Esophagus (tissue), 2 donors: ENCODE results near the gene TRIM3. TPM values are rescaled to one million over a fixed set of nuclear protein-coding genes. Genes with fewer than 3 reads are reported as not detected.

Experiments used
- polyA plus RNA-seq, 2 donors: library from polyadenylated mRNA; stranded (reverse); fragments of 200-250 nt; gene quantifications; one replicate each; pipeline ENCODE4 v1.2.3, GENCODE V29; 2013
- donor health status: healthy with polysubstance abuse.
- donor health status: Bipolar disorder and iron deficiency.

Gene TRIM3
- polyA plus RNA-seq, 2 donors, result 7.5 to 7.6 TPM

Other genes starting within 250 kb of the TRIM3 start
- gene FHIP1B, start 239.3 kb downstream of the TRIM3 start, polyA plus RNA-seq, result 10 to 100 TPM; 18.6 to 31.7 TPM
- gene CNGA4, start 234.9 kb downstream of the TRIM3 start, polyA plus RNA-seq, result under 1 TPM; 0.06 TPM
- under 1 TPM in 1 of 2 donors, not detected in 1; 0.08 TPM for gene CCKBR, start 214.1 kb downstream of the TRIM3 start, polyA plus RNA-seq
- 10 to 100 TPM; 16.7 to 23.0 TPM for gene CAVIN3, start 153.4 kb downstream of the TRIM3 start, polyA plus RNA-seq
- 10 to 100 TPM; 16.0 to 18.9 TPM for gene SMPD1, start 83.5 kb downstream of the TRIM3 start, polyA plus RNA-seq
- gene APBB1, start 54.8 kb downstream of the TRIM3 start, polyA plus RNA-seq, result 10 to 100 TPM in 1 of 2 donors, 1 to 10 TPM in 1; 7.1 to 12.0 TPM
- gene HPX, start 33.0 kb downstream of the TRIM3 start, polyA plus RNA-seq, result under 1 TPM; 0.26 to 0.55 TPM
- gene ARFIP2, start 7.4 kb upstream of the TRIM3 start, polyA plus RNA-seq, result 10 to 100 TPM; 29.3 to 42.5 TPM
- 10 to 100 TPM in 1 of 2 donors, 1 to 10 TPM in 1; 7.9 to 15.9 TPM for gene TIMM10B, start 7.6 kb upstream of the TRIM3 start, polyA plus RNA-seq
- gene DNHD1, start 23.3 kb upstream of the TRIM3 start, polyA plus RNA-seq, result 1 to 10 TPM; 2.0 to 7.2 TPM
- 10 to 100 TPM; 12.4 to 12.6 TPM for gene RRP8, start 129.7 kb upstream of the TRIM3 start, polyA plus RNA-seq
- 10 to 100 TPM; 63.3 to 91.0 TPM for gene ILK, start 129.8 kb upstream of the TRIM3 start, polyA plus RNA-seq
- 10 to 100 TPM; 83.0 to 93.7 TPM for gene TAF10, start 138.3 kb upstream of the TRIM3 start, polyA plus RNA-seq
- 10 to 100 TPM; 18.6 to 20.9 TPM for gene TPP1, start 145.5 kb upstream of the TRIM3 start, polyA plus RNA-seq
- 1 to 10 TPM; 1.7 to 2.0 TPM for gene DCHS1, start 181.9 kb upstream of the TRIM3 start, polyA plus RNA-seq
- gene MRPL17, start 209.4 kb upstream of the TRIM3 start, polyA plus RNA-seq, result 10 to 100 TPM; 43.4 to 49.2 TPM